ENCODE data around the gene RPS6KA5. TPM values are rescaled to one million over a fixed set of nuclear protein-coding genes. Genes with fewer than 3 reads are reported as not detected.

The RPS6KA5 gene
- total RNA-seq, 1 donor from 2014 or later: 1.0 TPM

DNA sequence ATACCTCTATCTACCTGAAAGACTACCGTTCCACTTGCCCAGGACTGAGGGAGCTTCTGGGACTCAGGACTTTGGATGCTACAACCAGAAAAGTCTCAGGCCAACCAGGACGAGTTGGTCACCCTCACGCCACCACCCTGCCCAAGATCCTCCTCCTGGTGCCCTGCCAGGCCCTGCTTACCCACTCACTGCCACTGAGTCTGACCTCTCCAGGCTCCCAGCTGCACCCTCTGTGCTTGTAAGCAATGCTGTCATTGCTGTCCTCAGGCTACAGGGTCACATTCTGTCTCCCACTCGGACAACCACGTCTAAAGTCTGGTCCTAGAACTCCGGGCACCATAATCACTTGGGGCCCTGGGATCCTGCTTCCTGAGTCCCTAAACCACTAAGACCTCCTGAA is 253.4 kb downstream of the RPS6KA5 start:
- Histone ChIP-seq H3K4me2 (ENCODE audit: low read length) (no peak overlapping the region), H3K79me2 (ENCODE audit: insufficient read depth, low read length) (peaks cover 56% of the 10 kb centered on the region), H2AFZ (ENCODE audit: low read depth, low read length) (no peak overlapping the region), H3K27me3 (ENCODE audit: insufficient read depth, low read length) (no peaks in the 10 kb centered on the region), H3K9ac (ENCODE audit: low read length) (no peak overlapping the region), H3K27ac (ENCODE audit: low read depth, low read length) (no peak overlapping the region), H3K36me3 (ENCODE audit: insufficient read depth, low read length) (no peaks in the 10 kb centered on the region), H3K9me3 (ENCODE audit: insufficient read depth, low read depth, low read length) (no peaks in the 10 kb centered on the region), H4K20me1 (ENCODE audit: insufficient read depth, low read length) (peaks cover 42% of the 10 kb centered on the region), H3K4me1 (ENCODE audit: insufficient read depth, low read length) (peaks cover 31% of the 10 kb centered on the region), H3K4me3 (ENCODE audit: insufficient read depth, low read depth, low read length) (no peak overlapping the region)
- Mint-ChIP-seq H3K4me1 (ENCODE audit: low read depth, unreplicated experiment) (peaks cover 25% of the 10 kb centered on the region), H3K4me3 (ENCODE audit: unreplicated experiment) (no peak overlapping the region), H3K36me3 (ENCODE audit: low read depth, unreplicated experiment) (no peaks in the 10 kb centered on the region), H3K27me3 (ENCODE audit: low read depth, unreplicated experiment) (no peaks in the 10 kb centered on the region), H3K27ac (ENCODE audit: unreplicated experiment) (no peak overlapping the region), H3K9me3 (ENCODE audit: unreplicated experiment) (no peaks in the 10 kb centered on the region)
- FAIRE-seq: no peak
- TF ChIP-seq, protein P1, sequence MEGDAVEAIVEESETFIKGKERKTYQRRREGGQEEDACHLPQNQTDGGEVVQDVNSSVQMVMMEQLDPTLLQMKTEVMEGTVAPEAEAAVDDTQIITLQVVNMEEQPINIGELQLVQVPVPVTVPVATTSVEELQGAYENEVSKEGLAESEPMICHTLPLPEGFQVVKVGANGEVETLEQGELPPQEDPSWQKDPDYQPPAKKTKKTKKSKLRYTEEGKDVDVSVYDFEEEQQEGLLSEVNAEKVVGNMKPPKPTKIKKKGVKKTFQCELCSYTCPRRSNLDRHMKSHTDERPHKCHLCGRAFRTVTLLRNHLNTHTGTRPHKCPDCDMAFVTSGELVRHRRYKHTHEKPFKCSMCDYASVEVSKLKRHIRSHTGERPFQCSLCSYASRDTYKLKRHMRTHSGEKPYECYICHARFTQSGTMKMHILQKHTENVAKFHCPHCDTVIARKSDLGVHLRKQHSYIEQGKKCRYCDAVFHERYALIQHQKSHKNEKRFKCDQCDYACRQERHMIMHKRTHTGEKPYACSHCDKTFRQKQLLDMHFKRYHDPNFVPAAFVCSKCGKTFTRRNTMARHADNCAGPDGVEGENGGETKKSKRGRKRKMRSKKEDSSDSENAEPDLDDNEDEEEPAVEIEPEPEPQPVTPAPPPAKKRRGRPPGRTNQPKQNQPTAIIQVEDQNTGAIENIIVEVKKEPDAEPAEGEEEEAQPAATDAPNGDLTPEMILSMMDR (IDR thresholded peaks at IDR 0.05; ENCODE audit: insufficient read depth, low read depth, low read length): no peak
- no peak for TF ChIP-seq EZH2 (IDR thresholded peaks at IDR 0.05; ENCODE audit: insufficient read depth, low read length)
- DNase-seq (ENCODE audit: low read depth): no peak

DNA sequence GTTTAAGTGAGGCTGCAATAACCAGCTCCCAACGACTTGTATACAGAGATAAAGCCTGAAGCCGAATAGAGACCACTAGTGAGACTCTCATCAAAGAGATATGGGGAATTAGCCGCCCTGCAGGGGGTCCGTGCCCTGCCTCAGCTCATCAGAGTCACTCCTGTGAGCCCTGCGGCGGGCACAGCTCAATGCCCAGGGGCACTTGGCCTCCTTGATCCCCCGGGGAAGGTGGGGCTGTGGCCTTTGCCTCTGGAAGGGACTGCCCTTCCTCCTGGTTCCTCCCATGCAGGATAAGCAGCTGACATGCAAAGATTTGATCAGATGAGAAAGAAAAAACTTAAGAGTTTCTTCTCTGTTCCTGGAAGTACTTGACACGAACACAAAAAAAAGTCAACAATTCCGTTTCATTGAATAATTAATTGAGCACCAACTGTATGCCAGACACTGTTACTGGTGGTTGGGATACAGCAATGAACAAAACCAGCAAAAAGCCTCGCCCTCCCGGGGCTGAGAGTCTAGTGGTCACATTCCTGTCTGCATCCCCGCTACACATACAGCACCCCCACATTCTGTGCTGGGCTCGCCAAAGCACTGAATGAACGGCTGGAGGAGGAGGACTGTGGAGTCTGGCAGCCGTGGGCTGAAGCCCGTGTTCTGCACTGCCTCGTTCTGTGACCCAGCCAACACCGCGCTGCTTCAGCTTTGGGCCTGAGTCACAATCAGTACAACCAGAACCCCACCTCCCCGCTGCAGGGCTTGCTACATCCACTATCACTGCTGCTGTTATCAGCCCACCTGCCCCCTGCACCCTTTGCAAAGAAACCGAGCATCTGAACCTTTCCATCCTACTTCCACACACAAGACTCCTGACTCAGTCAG is 254.5 kb downstream of the RPS6KA5 start:
- Histone ChIP-seq H3K79me2 (ENCODE audit: insufficient read depth, low read length) (peaks cover 45% of the 10 kb centered on the region), H3K4me3 (ENCODE audit: insufficient read depth, low read depth, low read length) (no peak overlapping the region), H4K20me1 (ENCODE audit: insufficient read depth, low read length) (peaks cover 31% of the 10 kb centered on the region), H3K27ac (ENCODE audit: low read depth, low read length) (no peak overlapping the region), H3K9ac (ENCODE audit: low read length) (no peak overlapping the region), H2AFZ (ENCODE audit: low read depth, low read length) (no peak overlapping the region), H3K4me2 (ENCODE audit: low read length) (no peak overlapping the region), H3K4me1 (ENCODE audit: insufficient read depth, low read length) (peaks cover 31% of the 10 kb centered on the region), H3K27me3 (ENCODE audit: insufficient read depth, low read length) (no peaks in the 10 kb centered on the region), H3K9me3 (ENCODE audit: insufficient read depth, low read depth, low read length) (no peaks in the 10 kb centered on the region), H3K36me3 (ENCODE audit: insufficient read depth, low read length) (no peaks in the 10 kb centered on the region)
- H3K9me3 Mint-ChIP-seq (ENCODE audit: unreplicated experiment): no peaks in the 10 kb centered on the region
- H3K4me1 Mint-ChIP-seq (ENCODE audit: low read depth, unreplicated experiment): peaks cover 25% of the 10 kb centered on the region
- TF ChIP-seq EZH2 (IDR thresholded peaks at IDR 0.05; ENCODE audit: insufficient read depth, low read length): no peak
- TF ChIP-seq, protein P1 (IDR thresholded peaks at IDR 0.05; ENCODE audit: insufficient read depth, low read depth, low read length): no peak
- no peak for FAIRE-seq
- no peaks in the 10 kb centered on the region for H3K36me3 Mint-ChIP-seq (ENCODE audit: low read depth, unreplicated experiment)
- no peak overlapping the region for H3K27ac Mint-ChIP-seq (ENCODE audit: unreplicated experiment)
- no peak for DNase-seq (ENCODE audit: low read depth)
- H3K4me3 Mint-ChIP-seq (ENCODE audit: unreplicated experiment): no peak overlapping the region
- H3K27me3 Mint-ChIP-seq (ENCODE audit: low read depth, unreplicated experiment): no peaks in the 10 kb centered on the region

DNA sequence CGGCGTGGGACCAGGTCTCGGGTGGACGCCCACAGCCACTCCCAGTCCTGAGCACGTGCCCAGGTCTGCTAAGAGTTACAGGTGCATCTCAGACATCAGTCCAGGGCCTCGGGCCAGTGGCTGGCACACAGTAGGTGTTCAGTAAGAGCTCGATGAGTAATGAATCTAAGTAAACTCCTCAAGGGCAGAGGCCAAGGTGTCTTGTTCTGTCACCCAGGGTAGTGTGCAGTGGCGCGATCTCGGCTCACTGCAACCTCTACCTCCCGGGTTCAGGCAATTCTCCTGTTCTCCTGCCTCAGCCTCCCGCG is 255.4 kb downstream of the RPS6KA5 start:
- H3K27me3 ChIP-seq (ENCODE audit: insufficient read depth, low read length): no peaks in the 10 kb centered on the region
- no peaks in the 10 kb centered on the region for H3K36me3 Mint-ChIP-seq (ENCODE audit: low read depth, unreplicated experiment)
- H3K4me2 ChIP-seq (ENCODE audit: low read length): no peak overlapping the region
- TF ChIP-seq EZH2 (IDR thresholded peaks at IDR 0.05; ENCODE audit: insufficient read depth, low read length): no peak
- TF ChIP-seq, protein P1 (IDR thresholded peaks at IDR 0.05; ENCODE audit: insufficient read depth, low read depth, low read length): no peak
- FAIRE-seq: no peak
- no peak overlapping the region for H2AFZ ChIP-seq (ENCODE audit: low read depth, low read length)
- H3K27me3 Mint-ChIP-seq (ENCODE audit: low read depth, unreplicated experiment): no peaks in the 10 kb centered on the region
- peaks cover 25% of the 10 kb centered on the region for H3K4me1 Mint-ChIP-seq (ENCODE audit: low read depth, unreplicated experiment)
- no peaks in the 10 kb centered on the region for H3K36me3 ChIP-seq (ENCODE audit: insufficient read depth, low read length)
- DNase-seq (ENCODE audit: low read depth): no peak
- no peak overlapping the region for H3K4me3 Mint-ChIP-seq (ENCODE audit: unreplicated experiment)
- H3K9me3 ChIP-seq (ENCODE audit: insufficient read depth, low read depth, low read length): no peaks in the 10 kb centered on the region
- H3K4me3 ChIP-seq (ENCODE audit: insufficient read depth, low read depth, low read length): no peak overlapping the region
- H3K9me3 Mint-ChIP-seq (ENCODE audit: unreplicated experiment): no peaks in the 10 kb centered on the region
- H3K9ac ChIP-seq (ENCODE audit: low read length): no peak overlapping the region
- peaks cover 27% of the 10 kb centered on the region for H4K20me1 ChIP-seq (ENCODE audit: insufficient read depth, low read length)
- H3K27ac ChIP-seq (ENCODE audit: low read depth, low read length): no peak overlapping the region
- peaks cover 37% of the 10 kb centered on the region for H3K79me2 ChIP-seq (ENCODE audit: insufficient read depth, low read length)
- peaks cover 31% of the 10 kb centered on the region for H3K4me1 ChIP-seq (ENCODE audit: insufficient read depth, low read length)
- H3K27ac Mint-ChIP-seq (ENCODE audit: unreplicated experiment): no peak overlapping the region

Data from astrocyte (in vitro differentiated cells and primary cell).